SK-N-SH treated with all-trans-retinoic acid at 6 μM for 48 hours (cell line): ENCODE results near the gene IFT74.

Experiments
- ATAC-seq: fragments of 200-7000 bp; cut with Tn5 transposase; 3 replicates; pipeline ENCODE4 v1.9.1; 2020; ENCODE audit warnings: mild to moderate bottlenecking, moderate library complexity
- ARNTL ChIP-seq: fragments of 450-650 bp; formaldehyde crosslinking; IDR thresholded peaks from 2 replicates; pipeline ENCODE4 v1.5.0; 2020; ENCODE audit warnings: low read depth, mild to moderate bottlenecking, moderate library complexity, borderline replicate concordance
- BACH2 ChIP-seq: fragments of 250-450 bp; sonication (Bioruptor Pico); IDR thresholded peaks from 2 replicates; pipeline ENCODE4 v1.9.0; 2021; ENCODE audit warnings: mild to moderate bottlenecking, borderline replicate concordance
- CREB5 ChIP-seq: fragments of 250-450 bp; sonication (Bioruptor Pico); IDR thresholded peaks from 2 replicates; pipeline ENCODE4 v1.5.1; 2020; ENCODE audit warnings: low read depth, mild to moderate bottlenecking, moderate library complexity
- CSRNP3 ChIP-seq: fragments of 250-450 bp; sonication (Bioruptor Pico); IDR thresholded peaks from 2 replicates; pipeline ENCODE4 v1.5.1; 2021; ENCODE audit warnings: mild to moderate bottlenecking, moderate library complexity
- ESRRG ChIP-seq: fragments of 250-450 bp; sonication (Bioruptor Pico); IDR thresholded peaks from 2 replicates; pipeline ENCODE4 v1.6.1; 2021; ENCODE audit warnings: mild to moderate bottlenecking
- GLIS3 ChIP-seq: fragments of 250-450 bp; sonication (Bioruptor Pico); IDR thresholded peaks from 2 replicates; pipeline ENCODE4 v1.5.0; 2020; ENCODE audit warnings: mild to moderate bottlenecking, moderate library complexity
- ISL1 ChIP-seq: fragments of 250-450 bp; sonication (Bioruptor Pico); IDR thresholded peaks from 2 replicates; pipeline ENCODE4 v2.1.2; 2022; ENCODE audit warnings: mild to moderate bottlenecking, moderate library complexity
- OSR1 ChIP-seq: fragments of 250-450 bp; sonication (Bioruptor Pico); IDR thresholded peaks from 2 replicates; pipeline ENCODE4 v1.8.0; 2022; ENCODE audit warnings: moderate library complexity, mild to moderate bottlenecking, inconsistent platforms
- PPARA ChIP-seq: fragments of 250-450 bp; sonication (Bioruptor Pico); IDR thresholded peaks from 2 replicates; pipeline ENCODE4 v1.5.0; 2020; ENCODE audit warnings: mild to moderate bottlenecking, borderline replicate concordance
- RARB ChIP-seq: fragments of 250-450 bp; sonication (Bioruptor Pico); IDR thresholded peaks from 2 replicates; pipeline ENCODE4 v1.8.0; 2021; ENCODE audit warnings: mild to moderate bottlenecking, moderate library complexity
- TOX ChIP-seq: fragments of 250-450 bp; sonication (Bioruptor Pico); IDR thresholded peaks from 2 replicates; pipeline ENCODE4 v1.8.0; 2021; ENCODE audit warnings: mild to moderate bottlenecking, moderate library complexity, borderline replicate concordance
- TSHZ2 ChIP-seq: fragments of 250-450 bp; sonication (Bioruptor Pico); IDR thresholded peaks from 2 replicates; pipeline ENCODE4 v1.5.0; 2020; ENCODE audit warnings: mild to moderate bottlenecking, moderate library complexity
- ZC3H10 ChIP-seq: fragments of 250-450 bp; sonication (Bioruptor Pico); IDR thresholded peaks from 2 replicates; pipeline ENCODE4 v1.5.1; 2021; ENCODE audit warnings: mild to moderate bottlenecking, moderate library complexity
- ZFP3 ChIP-seq: fragments of 250-450 bp; sonication (Bioruptor Pico); IDR thresholded peaks from 2 replicates; pipeline ENCODE4 v1.5.0; 2020; ENCODE audit warnings: mild to moderate bottlenecking, moderate library complexity
- ZFP30 ChIP-seq: fragments of 450-650 bp; formaldehyde crosslinking; IDR thresholded peaks from 2 replicates; pipeline ENCODE4 v1.5.0; 2022; ENCODE audit warnings: mild to moderate bottlenecking, moderate library complexity
- ZNF565 ChIP-seq: fragments of 450-650 bp; formaldehyde crosslinking; conservative IDR thresholded peaks from 2 replicates; pipeline ENCODE4 v1.5.0; 2020; ENCODE audit warnings: low read depth, mild to moderate bottlenecking, moderate library complexity
- ZNF70 ChIP-seq: fragments of 450-650 bp; formaldehyde crosslinking; IDR thresholded peaks from 2 replicates; pipeline ENCODE4 v1.5.0; 2020; ENCODE audit warnings: mild to moderate bottlenecking, moderate library complexity
- TF ChIP-seq, protein P1 (sequence below): fragments of 250-450 bp; sonication (Bioruptor Pico); IDR thresholded peaks from 2 replicates; pipeline ENCODE4 v1.8.0; 2021; ENCODE audit warnings: low read depth, mild to moderate bottlenecking, moderate library complexity, borderline replicate concordance
- TF ChIP-seq, protein P2 (sequence below): fragments of 250-450 bp; sonication (Bioruptor Pico); IDR thresholded peaks from 2 replicates; pipeline ENCODE4 v1.8.0; 2020; ENCODE audit warnings: mild to moderate bottlenecking, moderate library complexity, borderline replicate concordance

IFT74 gene

DNA sequence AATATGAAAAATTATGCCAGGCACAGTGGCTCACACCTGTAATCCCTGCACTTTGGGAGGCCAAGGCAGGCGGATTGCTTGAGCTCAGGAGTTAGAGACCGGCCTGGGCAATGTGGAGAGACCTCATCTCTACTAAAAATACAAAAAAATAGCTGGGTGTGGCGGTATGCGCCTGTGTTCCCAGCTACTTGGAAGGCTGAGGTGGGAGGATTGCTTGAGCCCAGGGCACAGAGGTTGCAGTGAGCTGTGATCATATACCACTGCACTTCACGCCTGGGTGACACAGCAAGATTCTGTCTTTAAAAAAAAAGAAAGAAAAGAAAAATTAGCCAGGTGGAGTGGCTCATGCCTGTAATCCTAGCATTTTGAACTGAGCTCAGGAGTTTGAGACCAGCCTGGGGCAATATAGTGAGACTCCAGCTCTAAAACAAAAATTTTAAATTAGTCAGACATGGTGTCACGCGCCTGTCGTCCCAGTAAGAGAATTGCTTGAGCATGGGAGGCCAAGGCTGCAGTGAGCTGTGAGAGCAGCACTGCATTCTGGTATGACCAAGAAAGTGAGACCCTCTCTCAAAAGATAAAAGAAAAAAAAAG, 27.2 kb upstream of the IFT74 start (continued):
- TF ChIP-seq ARNTL = no peak
- TF ChIP-seq, all 23 proteins: peak for 0

DNA sequence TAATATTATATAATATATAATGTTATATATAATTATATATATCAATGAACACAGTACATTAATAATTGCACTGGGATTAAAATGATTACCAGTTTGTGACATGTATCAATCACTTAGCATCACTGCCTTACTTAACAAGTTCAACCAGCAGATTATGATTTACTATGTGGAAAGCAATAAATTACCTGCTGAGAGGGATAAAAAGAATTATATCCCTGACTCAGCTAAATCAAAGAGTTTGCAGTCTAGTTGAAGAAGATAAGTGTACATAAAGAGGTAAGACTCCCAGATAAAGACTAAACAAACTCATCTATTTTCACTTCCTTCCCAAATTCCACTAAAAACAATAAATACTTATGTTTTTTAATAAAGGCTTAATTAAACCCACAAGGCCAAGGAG, 20.4 kb upstream of the IFT74 start:
- TF ChIP-seq ESRRG (CRISPR knock-in tag) (no peak), CREB5 (CRISPR knock-in tag) (no peak), ZFP3 (CRISPR knock-in tag) (no peak), ISL1 (CRISPR knock-in tag) (no peak), TSHZ2 (CRISPR knock-in tag) (no peak), ZNF70 (CRISPR knock-in tag) (no peak), ZNF565 (CRISPR knock-in tag) (no peak), GLIS3 (CRISPR knock-in tag) (no peak), BACH2 (CRISPR knock-in tag) (no peak), RARB (no peak), OSR1 (CRISPR knock-in tag) (no peak), ZC3H10 (CRISPR knock-in tag) (no peak)
- TF ChIP-seq, protein P1, sequence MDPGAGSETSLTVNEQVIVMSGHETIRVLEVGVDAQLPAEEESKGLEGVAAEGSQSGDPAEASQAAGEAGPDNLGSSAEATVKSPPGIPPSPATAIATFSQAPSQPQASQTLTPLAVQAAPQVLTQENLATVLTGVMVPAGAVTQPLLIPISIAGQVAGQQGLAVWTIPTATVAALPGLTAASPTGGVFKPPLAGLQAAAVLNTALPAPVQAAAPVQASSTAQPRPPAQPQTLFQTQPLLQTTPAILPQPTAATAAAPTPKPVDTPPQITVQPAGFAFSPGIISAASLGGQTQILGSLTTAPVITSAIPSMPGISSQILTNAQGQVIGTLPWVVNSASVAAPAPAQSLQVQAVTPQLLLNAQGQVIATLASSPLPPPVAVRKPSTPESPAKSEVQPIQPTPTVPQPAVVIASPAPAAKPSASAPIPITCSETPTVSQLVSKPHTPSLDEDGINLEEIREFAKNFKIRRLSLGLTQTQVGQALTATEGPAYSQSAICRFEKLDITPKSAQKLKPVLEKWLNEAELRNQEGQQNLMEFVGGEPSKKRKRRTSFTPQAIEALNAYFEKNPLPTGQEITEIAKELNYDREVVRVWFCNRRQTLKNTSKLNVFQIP = no peak
- ATAC-seq = no peak

DNA sequence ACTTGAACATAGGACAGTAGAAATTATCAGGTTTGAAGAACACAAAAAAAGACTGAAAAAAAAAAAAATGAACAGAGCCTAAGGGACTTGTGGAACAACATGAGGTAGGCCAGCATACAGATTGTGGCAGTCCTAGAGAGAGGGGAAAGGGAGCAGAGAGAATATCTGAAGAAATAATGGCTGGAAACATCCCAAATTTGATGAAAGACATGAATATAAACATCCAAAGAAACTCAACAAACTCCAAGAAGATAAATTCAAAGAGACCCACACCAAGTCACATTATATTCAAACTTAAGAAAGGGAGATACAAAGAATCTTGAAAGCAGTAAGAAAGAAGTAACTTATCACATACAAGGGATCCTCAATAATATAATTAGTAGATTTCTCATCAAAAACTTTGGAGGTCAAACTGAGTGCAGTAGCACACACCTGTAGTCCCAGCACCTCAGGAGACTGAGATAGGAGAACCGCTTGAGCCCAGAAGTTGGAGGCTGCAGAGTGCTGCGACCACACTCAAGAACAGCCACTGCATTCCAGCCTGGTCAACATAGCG, 18.3 kb upstream of the IFT74 start:
- no peak for ATAC-seq

More for the DNA sequence above, 18.3 kb upstream of the IFT74 start:
- TF ChIP-seq ZFP3 (CRISPR knock-in tag) (no peak), ZNF70 (CRISPR knock-in tag) (no peak), ZC3H10 (CRISPR knock-in tag) (no peak), ESRRG (CRISPR knock-in tag) (no peak), CSRNP3 (no peak), PPARA (no peak), CREB5 (CRISPR knock-in tag) (no peak), TOX (CRISPR knock-in tag) (no peak), ZNF565 (CRISPR knock-in tag) (no peak), ZFP30 (CRISPR knock-in tag) (no peak), BACH2 (CRISPR knock-in tag) (no peak), GLIS3 (CRISPR knock-in tag) (no peak), TSHZ2 (CRISPR knock-in tag) (no peak), ARNTL (no peak)
- TF ChIP-seq, protein P2, sequence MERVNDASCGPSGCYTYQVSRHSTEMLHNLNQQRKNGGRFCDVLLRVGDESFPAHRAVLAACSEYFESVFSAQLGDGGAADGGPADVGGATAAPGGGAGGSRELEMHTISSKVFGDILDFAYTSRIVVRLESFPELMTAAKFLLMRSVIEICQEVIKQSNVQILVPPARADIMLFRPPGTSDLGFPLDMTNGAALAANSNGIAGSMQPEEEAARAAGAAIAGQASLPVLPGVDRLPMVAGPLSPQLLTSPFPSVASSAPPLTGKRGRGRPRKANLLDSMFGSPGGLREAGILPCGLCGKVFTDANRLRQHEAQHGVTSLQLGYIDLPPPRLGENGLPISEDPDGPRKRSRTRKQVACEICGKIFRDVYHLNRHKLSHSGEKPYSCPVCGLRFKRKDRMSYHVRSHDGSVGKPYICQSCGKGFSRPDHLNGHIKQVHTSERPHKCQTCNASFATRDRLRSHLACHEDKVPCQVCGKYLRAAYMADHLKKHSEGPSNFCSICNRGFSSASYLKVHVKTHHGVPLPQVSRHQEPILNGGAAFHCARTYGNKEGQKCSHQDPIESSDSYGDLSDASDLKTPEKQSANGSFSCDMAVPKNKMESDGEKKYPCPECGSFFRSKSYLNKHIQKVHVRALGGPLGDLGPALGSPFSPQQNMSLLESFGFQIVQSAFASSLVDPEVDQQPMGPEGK (CRISPR knock-in tag) = no peak
- TF ChIP-seq, protein P1 = no peak
